ENCODE data around the gene COQ8B. TPM values are rescaled to one million over a fixed set of nuclear protein-coding genes. Genes with fewer than 3 reads are reported as not detected.

The COQ8B gene
- total RNA-seq, 2 experiments from 2014 or later = 19.8 to 21.3 TPM

- Mint-ChIP-seq H3K4me1 (ENCODE audit: low read depth) (no peaks in the 10 kb centered on the region), H3K36me3 (ENCODE audit: low read depth) (peaks cover 13% of the 10 kb centered on the region), H3K27ac (no peak overlapping the region), H3K27me3 (ENCODE audit: low read depth) (no peaks in the 10 kb centered on the region), H3K4me3 (no peak overlapping the region), H3K9me3 (no peaks in the 10 kb centered on the region)
- CTCF ChIA-PET = no interaction called here
- intact Hi-C loops (cut with micrococcal nuclease) = no loop called here
- no peak for DNase-seq
Measured at GRCh38 chr19:40685016-40685526, 31.6 kb downstream of the COQ8B start.

- Mint-ChIP-seq H3K4me3 (no peak overlapping the region), H3K9me3 (no peaks in the 10 kb centered on the region), H3K4me1 (ENCODE audit: low read depth) (no peaks in the 10 kb centered on the region), H3K27ac (no peak overlapping the region), H3K36me3 (ENCODE audit: low read depth) (peaks cover 16% of the 10 kb centered on the region), H3K27me3 (ENCODE audit: low read depth) (no peaks in the 10 kb centered on the region)
- CTCF ChIA-PET = no interaction called here
- intact Hi-C loops (cut with micrococcal nuclease) = no loop called here
- DNase-seq = no peak
Measured at GRCh38 chr19:40684280-40684679, 32.4 kb downstream of the COQ8B start.

GRCh38 chr19:40683437-40683836 lies 33.2 kb downstream of the COQ8B start:
- no peak for DNase-seq
- CTCF ChIA-PET = interaction anchor here (0.6 kb wide), 1 partner anchor 49 kb away, joined by 4 read pairs; no protein-coding TSS in a partner anchor
- Mint-ChIP-seq H3K27me3 (ENCODE audit: low read depth) (no peaks in the 10 kb centered on the region), H3K4me1 (ENCODE audit: low read depth) (no peaks in the 10 kb centered on the region), H3K4me3 (no peak overlapping the region), H3K36me3 (ENCODE audit: low read depth) (peaks cover 18% of the 10 kb centered on the region), H3K9me3 (no peaks in the 10 kb centered on the region), H3K27ac (no peak overlapping the region)
- intact Hi-C loops (cut with micrococcal nuclease) = no loop called here

GRCh38 chr19:40682431-40682964 lies 34.2 kb downstream of the COQ8B start:
- Mint-ChIP-seq H3K4me3 (no peak overlapping the region), H3K27me3 (ENCODE audit: low read depth) (no peaks in the 10 kb centered on the region), H3K27ac (no peak overlapping the region), H3K9me3 (no peaks in the 10 kb centered on the region), H3K4me1 (ENCODE audit: low read depth) (no peaks in the 10 kb centered on the region), H3K36me3 (ENCODE audit: low read depth) (peaks cover 24% of the 10 kb centered on the region)
- CTCF ChIA-PET = no interaction called here
- intact Hi-C loops (cut with micrococcal nuclease) = no loop called here
- no peak for DNase-seq

- no peak overlapping the region for H3K27ac Mint-ChIP-seq
- CTCF ChIA-PET = interaction anchor here (1.2 kb wide), 1 partner anchor 65 kb away, joined by 4 read pairs; no protein-coding TSS in a partner anchor
Measured at GRCh38 chr19:40681039-40681438, 35.6 kb downstream of the COQ8B start.

GRCh38 chr19:40677156-40677555 lies 39.5 kb downstream of the COQ8B start:
- CTCF ChIA-PET = no interaction called here
- Mint-ChIP-seq H3K36me3 (ENCODE audit: low read depth) (peaks cover 17% of the 10 kb centered on the region), H3K9me3 (no peaks in the 10 kb centered on the region), H3K4me3 (no peak overlapping the region), H3K27me3 (ENCODE audit: low read depth) (no peaks in the 10 kb centered on the region), H3K27ac (no peak overlapping the region), H3K4me1 (ENCODE audit: low read depth) (no peaks in the 10 kb centered on the region)
- intact Hi-C loops (cut with micrococcal nuclease) = no loop called here
- no peak for DNase-seq

More at GRCh38 chr19:40681039-40681438, 35.6 kb downstream of the COQ8B start:
- H3K27me3 Mint-ChIP-seq (ENCODE audit: low read depth) = no peaks in the 10 kb centered on the region
- no peaks in the 10 kb centered on the region for H3K9me3 Mint-ChIP-seq
- no peak overlapping the region for H3K4me3 Mint-ChIP-seq
- DNase-seq = no peak
- intact Hi-C loops (cut with micrococcal nuclease) = no loop called here
- H3K4me1 Mint-ChIP-seq (ENCODE audit: low read depth) = no peaks in the 10 kb centered on the region
- peaks cover 23% of the 10 kb centered on the region for H3K36me3 Mint-ChIP-seq (ENCODE audit: low read depth)

GRCh38 chr19:40674291-40674690 lies 42.4 kb downstream of the COQ8B start:
- intact Hi-C loops (cut with micrococcal nuclease) = no loop called here
- Mint-ChIP-seq H3K4me1 (ENCODE audit: low read depth) (no peaks in the 10 kb centered on the region), H3K9me3 (peaks cover 4% of the 10 kb centered on the region), H3K36me3 (ENCODE audit: low read depth) (peaks cover 17% of the 10 kb centered on the region), H3K27me3 (ENCODE audit: low read depth) (no peaks in the 10 kb centered on the region), H3K27ac (no peak overlapping the region), H3K4me3 (no peak overlapping the region)
- no peak for DNase-seq
- CTCF ChIA-PET = interaction anchor here (1.2 kb wide), 1 partner anchor 11 kb away, joined by 3 read pairs; no protein-coding TSS in a partner anchor

GRCh38 chr19:40673397-40673796 lies 43.3 kb downstream of the COQ8B start:
- CTCF ChIA-PET = interaction anchor here (1.2 kb wide), 1 partner anchor 10 kb away, joined by 3 read pairs; no protein-coding TSS in a partner anchor
- no peak overlapping the region for H3K27ac Mint-ChIP-seq

GRCh38 chr19:40672573-40673299 lies 44.0 kb downstream of the COQ8B start:
- CTCF ChIA-PET = no interaction called here
- intact Hi-C loops (cut with micrococcal nuclease) = no loop called here
- H3K9me3 Mint-ChIP-seq = peaks cover 4% of the 10 kb centered on the region
- H3K4me1 Mint-ChIP-seq (ENCODE audit: low read depth) = no peaks in the 10 kb centered on the region
- H3K27ac Mint-ChIP-seq = no peak overlapping the region
- peaks cover 22% of the 10 kb centered on the region for H3K36me3 Mint-ChIP-seq (ENCODE audit: low read depth)
- DNase-seq = no peak
- H3K27me3 Mint-ChIP-seq (ENCODE audit: low read depth) = no peaks in the 10 kb centered on the region
- H3K4me3 Mint-ChIP-seq = no peak overlapping the region

More at GRCh38 chr19:40673397-40673796, 43.3 kb downstream of the COQ8B start:
- Mint-ChIP-seq H3K4me3 (no peak overlapping the region), H3K9me3 (peaks cover 4% of the 10 kb centered on the region), H3K36me3 (ENCODE audit: low read depth) (peaks cover 24% of the 10 kb centered on the region), H3K27me3 (ENCODE audit: low read depth) (no peaks in the 10 kb centered on the region), H3K4me1 (ENCODE audit: low read depth) (no peaks in the 10 kb centered on the region)
- intact Hi-C loops (cut with micrococcal nuclease) = no loop called here
- no peak for DNase-seq

- H3K4me1 Mint-ChIP-seq (ENCODE audit: low read depth) = no peaks in the 10 kb centered on the region
- no peaks in the 10 kb centered on the region for H3K27me3 Mint-ChIP-seq (ENCODE audit: low read depth)
- CTCF ChIA-PET = interaction anchor here (0.5 kb wide), 1 partner anchor 457 kb away, joined by 3 read pairs; no protein-coding TSS in a partner anchor
- no peak overlapping the region for H3K4me3 Mint-ChIP-seq
- peaks cover 23% of the 10 kb centered on the region for H3K36me3 Mint-ChIP-seq (ENCODE audit: low read depth)
- peaks cover 4% of the 10 kb centered on the region for H3K9me3 Mint-ChIP-seq
- no peak for DNase-seq
- intact Hi-C loops (cut with micrococcal nuclease) = no loop called here
- no peak overlapping the region for H3K27ac Mint-ChIP-seq
Measured at GRCh38 chr19:40672038-40672437, 44.6 kb downstream of the COQ8B start.

GRCh38 chr19:40671404-40671803 lies 45.3 kb downstream of the COQ8B start:
- no peak overlapping the region for H3K27ac Mint-ChIP-seq
- peaks cover 28% of the 10 kb centered on the region for H3K36me3 Mint-ChIP-seq (ENCODE audit: low read depth)
- intact Hi-C loops (cut with micrococcal nuclease) = no loop called here
- H3K4me1 Mint-ChIP-seq (ENCODE audit: low read depth) = peaks cover 5% of the 10 kb centered on the region
- DNase-seq = no peak
- CTCF ChIA-PET = interaction anchor here (0.5 kb wide), 1 partner anchor 458 kb away, joined by 3 read pairs; no protein-coding TSS in a partner anchor
- peaks cover 4% of the 10 kb centered on the region for H3K9me3 Mint-ChIP-seq
- no peak overlapping the region for H3K4me3 Mint-ChIP-seq
- H3K27me3 Mint-ChIP-seq (ENCODE audit: low read depth) = no peaks in the 10 kb centered on the region

- Mint-ChIP-seq H3K27me3 (ENCODE audit: low read depth) (no peaks in the 10 kb centered on the region), H3K4me3 (no peak overlapping the region), H3K27ac (no peak overlapping the region), H3K36me3 (ENCODE audit: low read depth) (peaks cover 28% of the 10 kb centered on the region), H3K9me3 (peaks cover 4% of the 10 kb centered on the region), H3K4me1 (ENCODE audit: low read depth) (peaks cover 9% of the 10 kb centered on the region)
- CTCF ChIA-PET = no interaction called here
- intact Hi-C loops (cut with micrococcal nuclease) = no loop called here
- DNase-seq = no peak
Measured at GRCh38 chr19:40668991-40669614, 47.6 kb downstream of the COQ8B start.

Data from activated naive CD4-positive, alpha-beta T cell treated with anti-CD3 and anti-CD28 coated beads for 36 hours (primary cell).